Natural killer cell (primary cell): ENCODE results near the gene MPHOSPH8. TPM values are rescaled to one million over a fixed set of nuclear protein-coding genes. Genes with fewer than 3 reads are reported as not detected.

Experiments
- ATAC-seq, 3 donors: fragments of 150-1000 bp in 2 of 3; fragments of 200-7000 bp in 1 of 3; cut with Tn5 transposase; 1 replicate in 1 of 3; 2 replicates in 2 of 3; pipeline ENCODE4 v1.10.0; 2021; ENCODE audit warnings: mild to moderate bottlenecking in 2 of 3, moderate library complexity in 2 of 3
- DNase-seq, 2 donors: peaks; one replicate each; pipeline versions ENCODE4 v3.0.0 to v3.0.0-alpha.2; 2013 to 2021; ENCODE audit warnings: mixed read lengths in 1 of 2
- H3K27ac ChIP-seq: one replicate; pipeline ENCODE4 v1.5.1; 2013; ENCODE audit warnings: mild to moderate bottlenecking, low read length
- H3K27me3 ChIP-seq: one replicate; pipeline ENCODE4 v1.6.1; 2013; ENCODE audit warnings: low read length; ENCODE audit not compliant: control insufficient read depth, insufficient read depth
- H3K36me3 ChIP-seq: one replicate; pipeline ENCODE4 v1.6.1; 2013; ENCODE audit warnings: low read length; ENCODE audit not compliant: control insufficient read depth, insufficient read depth
- H3K4me1 ChIP-seq: one replicate; pipeline ENCODE4 v1.6.1; 2013; ENCODE audit warnings: low read length; ENCODE audit not compliant: control insufficient read depth, insufficient read depth
- H3K4me3 ChIP-seq: one replicate; pipeline ENCODE4 v1.5.1; 2013; ENCODE audit warnings: low read length
- H3K9me3 ChIP-seq: one replicate; pipeline ENCODE4 v1.6.1; 2013; ENCODE audit warnings: low read length; ENCODE audit not compliant: control insufficient read depth, insufficient read depth
- H3K27ac Mint-ChIP-seq, 2 donors: one replicate each; pipeline ENCODE4 v1.8.0; 2022; ENCODE audit warnings: mild to moderate bottlenecking in 2 of 2, mixed read lengths in 2 of 2, moderate library complexity in 1 of 2
- H3K27me3 Mint-ChIP-seq, 2 donors: one replicate each; pipeline ENCODE4 v1.8.0; 2022; ENCODE audit warnings: low read depth in 2 of 2, mixed read lengths in 2 of 2
- H3K36me3 Mint-ChIP-seq: one replicate; pipeline ENCODE4 v1.8.0; 2022; ENCODE audit warnings: mixed read lengths
- H3K4me1 Mint-ChIP-seq, 2 donors: one replicate each; pipeline ENCODE4 v1.8.0; 2022; ENCODE audit warnings: mixed read lengths in 2 of 2
- H3K4me3 Mint-ChIP-seq: one replicate; pipeline ENCODE4 v1.8.0; 2022; ENCODE audit warnings: mild to moderate bottlenecking, moderate library complexity, mixed read lengths
- H3K9me3 Mint-ChIP-seq, 2 donors: one replicate each; pipeline ENCODE4 v1.8.0; 2022; ENCODE audit warnings: mixed read lengths in 2 of 2
- WGBS: methylation state at CpG from one replicate; pipeline ENCODE4 v1.1.7; 2013; ENCODE audit warnings: missing lambda C conversion rate; ENCODE audit not compliant: insufficient coverage; 5-methylcytosine and 5-hydroxymethylcytosine counted together
- intact Hi-C: fragments of 100-400 bp; cut with micrococcal nuclease; formaldehyde crosslinking; loops from one replicate; pipeline ENCODE4 v1.14.2; 2022
- total RNA-seq, 4 donors: library from RNA; stranded (reverse); fragments of 120-200 nt in 1 of 4; gene quantifications; one replicate each; pipeline versions ENCODE4 v1.2.3 to v1.2.4, GENCODE V29; 2013 to 2022
- TF ChIP-seq, protein P1 (sequence below): fragments of 200-600 bp; IDR thresholded peaks from one replicate; pipeline ENCODE4 v1.8.0; 2022; ENCODE audit warnings: antibody characterized with exemption

Gene MPHOSPH8
- total RNA-seq, 3 donors from 2014 or later (not counting 1 experiment from before 2014, with no cell fraction given), result 54.2 to 64.7 (median 59.8) TPM

DNA sequence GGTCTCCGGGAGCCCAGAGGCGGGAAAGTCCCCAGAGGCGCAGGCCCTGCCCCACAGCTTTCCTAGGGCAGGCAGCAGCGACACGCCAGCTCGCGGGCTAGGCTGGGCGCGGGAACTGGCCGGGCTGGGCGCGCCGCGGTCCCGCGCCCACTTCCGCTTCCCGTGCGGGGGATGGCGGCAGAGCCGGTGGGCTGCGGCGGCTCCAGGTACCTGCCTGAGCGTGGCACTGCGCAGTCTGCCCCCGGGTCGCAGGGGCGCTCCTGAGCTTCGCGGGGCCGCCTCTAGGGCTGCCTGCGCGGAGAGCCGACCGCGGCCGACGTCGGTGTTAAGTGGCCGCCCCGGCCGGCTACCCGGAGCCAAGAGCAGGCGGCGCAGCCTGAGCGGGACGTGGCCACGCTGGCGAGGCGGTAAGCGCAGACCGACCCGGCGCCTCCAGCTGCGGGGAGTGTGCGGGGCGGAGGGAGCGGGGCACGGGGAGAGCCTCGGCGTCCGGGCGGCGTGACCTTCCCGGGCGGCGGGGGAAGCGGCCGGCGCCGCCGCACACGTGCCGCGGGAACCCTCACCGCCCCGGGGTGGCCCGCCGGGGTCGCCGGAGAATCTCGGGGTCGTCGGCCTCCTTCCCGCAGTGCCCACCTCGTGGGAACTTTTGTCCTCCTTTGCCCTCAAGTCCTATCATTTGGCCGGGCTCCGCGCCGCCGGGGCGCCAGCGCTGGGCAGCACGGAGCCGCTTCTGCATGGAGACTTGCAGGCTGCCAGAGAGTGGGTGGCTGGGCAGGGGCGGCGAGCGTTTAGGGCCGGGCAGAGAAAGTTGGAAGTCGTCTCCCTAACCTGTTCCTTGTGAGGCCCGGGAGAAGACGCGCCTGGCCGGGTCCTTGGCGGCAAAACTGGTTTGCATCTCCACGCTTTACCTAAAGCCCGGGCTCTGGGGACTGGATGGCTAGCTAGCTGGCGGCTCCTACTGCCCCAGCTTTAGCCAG lies 31.4 kb upstream of the MPHOSPH8 start:
- Mint-ChIP-seq H3K4me1 (no peaks in the 10 kb centered on the region), H3K27me3 (peaks cover 48 to 49% of the 10 kb centered on the region in 2 donors), H3K36me3 (no peaks in the 10 kb centered on the region), H3K27ac (no peak overlapping the region), H3K9me3 (no peaks in the 10 kb centered on the region), H3K4me3 (peak overlapping the region; percentile 37)
- TF ChIP-seq, protein P1, sequence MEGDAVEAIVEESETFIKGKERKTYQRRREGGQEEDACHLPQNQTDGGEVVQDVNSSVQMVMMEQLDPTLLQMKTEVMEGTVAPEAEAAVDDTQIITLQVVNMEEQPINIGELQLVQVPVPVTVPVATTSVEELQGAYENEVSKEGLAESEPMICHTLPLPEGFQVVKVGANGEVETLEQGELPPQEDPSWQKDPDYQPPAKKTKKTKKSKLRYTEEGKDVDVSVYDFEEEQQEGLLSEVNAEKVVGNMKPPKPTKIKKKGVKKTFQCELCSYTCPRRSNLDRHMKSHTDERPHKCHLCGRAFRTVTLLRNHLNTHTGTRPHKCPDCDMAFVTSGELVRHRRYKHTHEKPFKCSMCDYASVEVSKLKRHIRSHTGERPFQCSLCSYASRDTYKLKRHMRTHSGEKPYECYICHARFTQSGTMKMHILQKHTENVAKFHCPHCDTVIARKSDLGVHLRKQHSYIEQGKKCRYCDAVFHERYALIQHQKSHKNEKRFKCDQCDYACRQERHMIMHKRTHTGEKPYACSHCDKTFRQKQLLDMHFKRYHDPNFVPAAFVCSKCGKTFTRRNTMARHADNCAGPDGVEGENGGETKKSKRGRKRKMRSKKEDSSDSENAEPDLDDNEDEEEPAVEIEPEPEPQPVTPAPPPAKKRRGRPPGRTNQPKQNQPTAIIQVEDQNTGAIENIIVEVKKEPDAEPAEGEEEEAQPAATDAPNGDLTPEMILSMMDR, result no peak
- no peak overlapping the region for H3K27ac ChIP-seq
- peak; percentile 18 to 46 for DNase-seq
- 3% methylated on average over 108 of the region's 108 CpGs for WGBS
- peak; percentile 60 to 90 (median 87) for ATAC-seq
- peaks cover 8% of the 10 kb centered on the region for H3K4me1 ChIP-seq
- H3K36me3 ChIP-seq, result no peaks in the 10 kb centered on the region
- H3K4me3 ChIP-seq, result no peak overlapping the region
- H3K9me3 ChIP-seq, result peaks cover 3% of the 10 kb centered on the region
- peaks cover 7% of the 10 kb centered on the region for H3K27me3 ChIP-seq
- intact Hi-C loops, result no loop called here

DNA sequence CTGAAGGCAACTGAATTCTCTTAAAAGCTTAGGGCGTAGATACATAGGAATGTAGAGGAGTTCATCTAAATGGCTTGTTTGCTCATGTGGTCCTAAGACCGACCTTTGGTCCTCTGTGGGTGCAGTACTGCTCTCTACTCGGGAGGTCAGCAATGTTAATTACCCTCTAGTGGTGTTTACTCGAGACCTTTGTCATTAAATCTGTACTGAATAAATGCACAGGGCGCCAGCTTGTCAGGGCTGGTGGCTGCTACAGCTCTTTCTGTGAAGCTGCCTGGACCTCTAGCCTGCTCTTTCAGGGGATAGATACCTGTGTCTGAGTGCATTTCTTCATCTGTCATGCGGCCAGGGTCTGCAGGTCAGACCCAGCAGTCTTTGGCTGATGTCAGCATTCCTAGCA lies 29.2 kb upstream of the MPHOSPH8 start:
- DNase-seq, result no peak
- Mint-ChIP-seq H3K9me3 (no peaks in the 10 kb centered on the region), H3K27ac (no peak overlapping the region), H3K4me1 (no peaks in the 10 kb centered on the region), H3K4me3 (peak overlapping the region; percentile 35), H3K36me3 (no peaks in the 10 kb centered on the region), H3K27me3 (peaks cover 37 to 43% of the 10 kb centered on the region in 2 donors)
- Histone ChIP-seq H3K4me3 (no peak overlapping the region), H3K4me1 (peaks cover 8% of the 10 kb centered on the region), H3K27ac (no peak overlapping the region), H3K27me3 (peaks cover 7% of the 10 kb centered on the region), H3K9me3 (peaks cover 3% of the 10 kb centered on the region), H3K36me3 (no peaks in the 10 kb centered on the region)
- no peak for ATAC-seq
- TF ChIP-seq, protein P1, result no peak
- intact Hi-C loops, result no loop called here
- WGBS, result 78% methylated on average over 6 of the region's 6 CpGs

DNA sequence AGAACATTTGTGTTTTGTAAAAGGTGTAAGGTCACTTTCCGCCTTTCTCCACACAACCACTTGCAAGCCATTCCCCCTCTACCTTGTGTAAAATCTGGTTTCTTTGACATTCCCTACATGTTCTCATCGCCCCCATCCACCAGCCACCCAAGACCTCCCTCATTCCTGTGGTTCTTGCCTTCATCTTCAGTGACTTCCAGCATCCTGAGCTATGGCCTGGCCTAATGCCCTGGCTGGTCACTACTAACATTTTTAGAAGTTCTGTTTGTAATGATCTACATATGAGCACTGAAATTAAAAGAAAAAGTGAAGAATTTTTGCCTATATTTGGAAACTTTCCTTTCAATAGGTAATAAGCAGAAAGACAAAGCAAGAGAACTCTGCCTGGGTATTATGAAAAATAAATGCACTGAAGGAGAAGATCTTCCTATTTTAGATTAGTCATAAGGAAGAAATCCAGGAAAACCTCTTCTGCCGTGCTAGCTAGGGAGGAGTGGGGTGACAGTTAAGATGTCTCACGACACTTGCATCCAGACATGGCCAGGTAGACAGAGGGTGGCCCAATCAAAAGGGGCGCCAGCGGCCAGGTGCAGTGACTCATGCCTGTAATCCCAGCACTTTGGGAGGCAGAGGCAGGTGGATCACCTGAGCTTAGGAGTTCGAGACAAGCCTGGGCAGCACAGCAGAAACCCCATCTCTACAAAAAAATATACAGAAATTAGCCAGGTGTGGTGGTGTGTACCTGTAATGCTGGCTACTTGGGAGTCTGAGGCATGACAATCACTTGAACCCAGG lies 28.1 kb upstream of the MPHOSPH8 start:
- no peak overlapping the region for H3K27ac Mint-ChIP-seq
- Histone ChIP-seq H3K27me3 (peaks cover 7% of the 10 kb centered on the region), H3K4me3 (no peak overlapping the region), H3K27ac (no peak overlapping the region), H3K4me1 (peaks cover 8% of the 10 kb centered on the region), H3K36me3 (no peaks in the 10 kb centered on the region), H3K9me3 (peaks cover 3% of the 10 kb centered on the region)
- TF ChIP-seq, protein P1, result no peak
- no peak overlapping the region for H3K4me3 Mint-ChIP-seq
- peaks cover 29 to 35% of the 10 kb centered on the region in 2 donors for H3K27me3 Mint-ChIP-seq
- H3K9me3 Mint-ChIP-seq, result no peaks in the 10 kb centered on the region
- intact Hi-C loops, result no loop called here
- no peaks in the 10 kb centered on the region for H3K36me3 Mint-ChIP-seq
- no peak for DNase-seq
- WGBS, result 96% methylated on average over 6 of the region's 7 CpGs
- ATAC-seq, result no peak
- H3K4me1 Mint-ChIP-seq, result no peaks in the 10 kb centered on the region
